Liver (tissue), 9 donors: Measurements from ENCODE around the gene MEG3. TPM values are rescaled to one million over a fixed set of nuclear protein-coding genes. Genes with fewer than 3 reads are reported as not detected.

Experiments used
- DNase-seq: peaks from one replicate; pipeline ENCODE4 v3.0.0-alpha.2; 2017; ENCODE audit warnings: low spot score
- H3K27ac ChIP-seq, 2 donors: one replicate each; pipeline ENCODE4 v1.7.0; 2013; ENCODE audit warnings: inconsistent platforms in 2 of 2, low read length in 2 of 2, control low read depth in 1 of 2, low read depth in 1 of 2, mild to moderate bottlenecking in 1 of 2
- H3K27me3 ChIP-seq, 4 donors: one replicate each; pipeline versions ENCODE4 v1.6.1 to v1.7.0; 2013; ENCODE audit warnings: low read length in 3 of 4, inconsistent platforms in 1 of 4, mild to moderate bottlenecking in 1 of 4, moderate library complexity in 1 of 4; ENCODE audit not compliant: control insufficient read depth in 4 of 4, insufficient read depth in 4 of 4
- H3K36me3 ChIP-seq, 4 donors: one replicate each; pipeline versions ENCODE4 v1.6.1 to v1.7.0; 2013; ENCODE audit warnings: low read length in 3 of 4, mild to moderate bottlenecking in 3 of 4, low read depth in 1 of 4, moderate library complexity in 1 of 4; ENCODE audit not compliant: control insufficient read depth in 4 of 4, insufficient read depth in 3 of 4
- H3K4me1 ChIP-seq, 4 donors: one replicate each; pipeline versions ENCODE4 v1.6.1 to v1.7.0; 2013; ENCODE audit warnings: low read length in 3 of 4, mild to moderate bottlenecking in 3 of 4, moderate library complexity in 1 of 4; ENCODE audit not compliant: control insufficient read depth in 4 of 4, insufficient read depth in 4 of 4
- H3K4me3 ChIP-seq, 3 donors: one replicate each; pipeline versions ENCODE4 v1.6.1 to v1.7.0; 2013; ENCODE audit warnings: low read length in 3 of 3, control low read depth in 1 of 3, low read depth in 1 of 3, mild to moderate bottlenecking in 1 of 3
- H3K9ac ChIP-seq, 2 donors: one replicate each; pipeline ENCODE4 v1.7.0; 2013; ENCODE audit warnings: low read length in 2 of 2, mild to moderate bottlenecking in 2 of 2, moderate library complexity in 2 of 2, control low read depth in 1 of 2, low read depth in 1 of 2
- H3K9me3 ChIP-seq, 4 donors: one replicate each; pipeline versions ENCODE4 v1.6.1 to v1.7.0; 2013; ENCODE audit warnings: low read length in 3 of 4; ENCODE audit not compliant: control insufficient read depth in 4 of 4
- EGR1 ChIP-seq, 2 donors: IDR thresholded peaks; 2 replicates each; pipeline ENCODE4 v1.6.1; 2016 to 2018; ENCODE audit warnings: antibody characterized with exemption in 2 of 2, low read depth in 2 of 2
- FOXA1 ChIP-seq: IDR thresholded peaks from 2 replicates; pipeline ENCODE4 v1.6.1; 2016; ENCODE audit warnings: antibody characterized with exemption
- FOXA2 ChIP-seq: IDR thresholded peaks from 2 replicates; pipeline ENCODE4 v1.6.1; 2016; ENCODE audit warnings: antibody characterized with exemption
- GABPA ChIP-seq, 2 donors: IDR thresholded peaks in 1 of 2; conservative IDR thresholded peaks in 1 of 2; 2 replicates each; pipeline ENCODE4 v1.6.1; 2016; ENCODE audit warnings: antibody characterized with exemption in 2 of 2, mild to moderate bottlenecking in 1 of 2, moderate library complexity in 1 of 2
- HNF4A ChIP-seq, 2 donors: conservative IDR thresholded peaks; 2 replicates each; pipeline ENCODE4 v1.6.1; 2016; ENCODE audit warnings: antibody characterized with exemption in 2 of 2, mild to moderate bottlenecking in 2 of 2
- JUND ChIP-seq, 2 donors: IDR thresholded peaks; 2 replicates each; pipeline ENCODE4 v1.6.1; 2016; ENCODE audit warnings: antibody characterized with exemption in 2 of 2
- TAF1 ChIP-seq: conservative IDR thresholded peaks from 2 replicates; pipeline ENCODE4 v1.6.1; 2016; ENCODE audit warnings: antibody characterized with exemption, mild to moderate bottlenecking
- YY1 ChIP-seq: IDR thresholded peaks from 2 replicates; pipeline ENCODE4 v1.6.1; 2016; ENCODE audit warnings: antibody characterized with exemption, mild to moderate bottlenecking
- WGBS: extraction: QIAGEN DNeasy Blood & Tissue Kit; methylation state at CpG from one replicate; pipeline ENCODE4 v1.1.7; 2013; 5-methylcytosine and 5-hydroxymethylcytosine counted together
- polyA plus RNA-seq, 2 donors: library from polyadenylated mRNA; stranded (reverse) in 1 of 2; unstranded in 1 of 2; fragments of 200-250 nt in 1 of 2; fragments of >200 nt in 1 of 2; fragmentation: Nextera tagmentation in 1 of 2; extraction: Ambion mirVana in 1 of 2; gene quantifications; one replicate each; pipeline versions ENCODE4 v1.2.1 to v1.2.3, GENCODE V29; 2013 to 2015
- total RNA-seq, 2 donors: library from RNA; depleted of rRNA; stranded (reverse); fragments of >200 nt; gene quantifications; one replicate each; pipeline ENCODE4 v1.2.3, GENCODE V29; 2014
- TF ChIP-seq, protein P1 (sequence below): IDR thresholded peaks from 2 replicates; pipeline ENCODE4 v1.6.1; 2016; ENCODE audit warnings: antibody characterized with exemption
- TF ChIP-seq, protein P2 (sequence below): IDR thresholded peaks from 2 replicates; pipeline ENCODE4 v1.6.1; 2016; ENCODE audit warnings: antibody characterized with exemption, mild to moderate bottlenecking
- TF ChIP-seq, protein P3 (sequence below): IDR thresholded peaks from 2 replicates; pipeline ENCODE4 v1.6.1; 2016; ENCODE audit warnings: antibody characterized with exemption
- TF ChIP-seq, protein P4 (sequence below): IDR thresholded peaks from 2 replicates; pipeline ENCODE4 v1.6.1; 2016; ENCODE audit warnings: antibody characterized with exemption
- TF ChIP-seq, protein P5 (sequence below): fragments of 150-350 bp; IDR thresholded peaks from 2 replicates; pipeline ENCODE4 v1.5.1; 2017; ENCODE audit warnings: improper control_type of control experiment, low read depth, low read length; ENCODE audit not compliant: missing input control
- donor health status: healthy.
- donor health status: healthy.
- donor health status: healthy.
- donor health status: healthy.
- donor health status: healthy.

MEG3 gene
- total and polyA plus RNA-seq, 4 donors, result 12.3 to 485 (median 23.1) TPM

DNA sequence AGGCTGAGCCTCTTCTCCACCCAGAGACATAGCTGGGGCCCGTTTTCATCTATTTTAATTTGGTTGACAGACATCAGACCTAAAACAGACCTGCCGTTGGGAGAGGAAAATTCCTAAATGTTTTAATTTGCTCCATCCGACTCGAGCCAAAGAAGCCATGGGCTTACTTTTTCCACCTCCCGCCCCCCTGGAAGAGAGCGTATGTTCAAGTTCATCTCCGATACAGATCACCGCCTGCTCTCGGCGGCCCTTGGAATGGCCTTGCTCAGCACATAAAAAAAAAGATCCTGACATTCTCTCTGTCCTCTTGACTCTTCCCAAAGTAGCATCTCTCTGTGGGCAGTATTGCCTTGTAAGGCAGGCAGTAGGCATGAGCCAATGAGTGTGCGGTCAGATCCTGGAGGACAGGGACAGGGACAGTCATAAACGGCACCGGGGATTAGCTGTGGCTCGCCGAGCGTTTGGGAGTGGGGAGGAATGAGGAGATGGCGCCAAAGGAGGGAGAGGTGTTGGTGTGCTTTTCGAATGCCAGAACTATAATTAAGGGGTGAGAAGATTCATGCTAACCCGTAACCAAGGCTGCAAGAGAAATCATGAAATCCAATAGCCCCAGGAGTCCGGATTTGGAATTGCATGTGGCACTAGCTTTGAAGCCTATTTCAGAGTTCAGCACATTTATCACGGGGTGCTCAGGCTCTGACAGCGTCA, 47.9 kb upstream of the MEG3 start:
- DNase-seq, result no peak
- 84% methylated on average over 22 of the region's 22 CpGs for WGBS
- Histone ChIP-seq H3K4me1 (no peaks in the 10 kb centered on the region), H3K4me3 (no peak overlapping the region), H3K27ac (no peak overlapping the region), H3K27me3 (peaks cover 0 to 2% (median 0%) of the 10 kb centered on the region in 4 donors), H3K36me3 (no peaks in the 10 kb centered on the region), H3K9me3 (no peaks in the 10 kb centered on the region), H3K9ac (no peak overlapping the region)
- no peak for TF ChIP-seq JUND (IDR thresholded peaks at IDR 0.05)
- TF ChIP-seq, protein P1, sequence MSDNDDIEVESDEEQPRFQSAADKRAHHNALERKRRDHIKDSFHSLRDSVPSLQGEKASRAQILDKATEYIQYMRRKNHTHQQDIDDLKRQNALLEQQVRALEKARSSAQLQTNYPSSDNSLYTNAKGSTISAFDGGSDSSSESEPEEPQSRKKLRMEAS, result no peak
- no peak for TF ChIP-seq FOXA2
- TF ChIP-seq, protein P2, sequence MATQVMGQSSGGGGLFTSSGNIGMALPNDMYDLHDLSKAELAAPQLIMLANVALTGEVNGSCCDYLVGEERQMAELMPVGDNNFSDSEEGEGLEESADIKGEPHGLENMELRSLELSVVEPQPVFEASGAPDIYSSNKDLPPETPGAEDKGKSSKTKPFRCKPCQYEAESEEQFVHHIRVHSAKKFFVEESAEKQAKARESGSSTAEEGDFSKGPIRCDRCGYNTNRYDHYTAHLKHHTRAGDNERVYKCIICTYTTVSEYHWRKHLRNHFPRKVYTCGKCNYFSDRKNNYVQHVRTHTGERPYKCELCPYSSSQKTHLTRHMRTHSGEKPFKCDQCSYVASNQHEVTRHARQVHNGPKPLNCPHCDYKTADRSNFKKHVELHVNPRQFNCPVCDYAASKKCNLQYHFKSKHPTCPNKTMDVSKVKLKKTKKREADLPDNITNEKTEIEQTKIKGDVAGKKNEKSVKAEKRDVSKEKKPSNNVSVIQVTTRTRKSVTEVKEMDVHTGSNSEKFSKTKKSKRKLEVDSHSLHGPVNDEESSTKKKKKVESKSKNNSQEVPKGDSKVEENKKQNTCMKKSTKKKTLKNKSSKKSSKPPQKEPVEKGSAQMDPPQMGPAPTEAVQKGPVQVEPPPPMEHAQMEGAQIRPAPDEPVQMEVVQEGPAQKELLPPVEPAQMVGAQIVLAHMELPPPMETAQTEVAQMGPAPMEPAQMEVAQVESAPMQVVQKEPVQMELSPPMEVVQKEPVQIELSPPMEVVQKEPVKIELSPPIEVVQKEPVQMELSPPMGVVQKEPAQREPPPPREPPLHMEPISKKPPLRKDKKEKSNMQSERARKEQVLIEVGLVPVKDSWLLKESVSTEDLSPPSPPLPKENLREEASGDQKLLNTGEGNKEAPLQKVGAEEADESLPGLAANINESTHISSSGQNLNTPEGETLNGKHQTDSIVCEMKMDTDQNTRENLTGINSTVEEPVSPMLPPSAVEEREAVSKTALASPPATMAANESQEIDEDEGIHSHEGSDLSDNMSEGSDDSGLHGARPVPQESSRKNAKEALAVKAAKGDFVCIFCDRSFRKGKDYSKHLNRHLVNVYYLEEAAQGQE, result no peak
- no peak for TF ChIP-seq YY1

DNA sequence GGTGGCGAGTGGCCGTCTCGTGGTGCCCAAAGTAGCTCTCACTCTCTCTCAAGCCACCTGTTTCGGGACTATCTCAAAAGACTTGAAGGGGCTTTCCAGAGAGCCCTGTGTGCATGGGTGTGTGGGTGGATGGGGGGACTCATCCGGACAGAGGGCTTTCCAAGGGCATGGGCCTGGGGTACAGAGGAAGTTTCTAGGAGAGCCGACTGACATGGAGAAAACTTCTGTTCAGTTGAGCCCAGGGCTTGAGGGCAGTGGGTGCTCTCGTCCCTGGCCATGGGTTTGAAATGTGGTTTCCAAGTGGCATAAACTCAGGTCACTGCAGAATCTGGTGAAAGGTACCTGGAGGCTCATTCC, 47.4 kb upstream of the MEG3 start:
- TF ChIP-seq JUND (IDR thresholded peaks at IDR 0.05) (no peak), FOXA2 (no peak), HNF4A (conservative IDR thresholded peaks at IDR 0.05) (no peak)
- TF ChIP-seq, protein P3, sequence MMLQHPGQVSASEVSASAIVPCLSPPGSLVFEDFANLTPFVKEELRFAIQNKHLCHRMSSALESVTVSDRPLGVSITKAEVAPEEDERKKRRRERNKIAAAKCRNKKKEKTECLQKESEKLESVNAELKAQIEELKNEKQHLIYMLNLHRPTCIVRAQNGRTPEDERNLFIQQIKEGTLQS, result no peak
- DNase-seq, result no peak
- WGBS, result 90% methylated on average over 7 of the region's 7 CpGs

DNA sequence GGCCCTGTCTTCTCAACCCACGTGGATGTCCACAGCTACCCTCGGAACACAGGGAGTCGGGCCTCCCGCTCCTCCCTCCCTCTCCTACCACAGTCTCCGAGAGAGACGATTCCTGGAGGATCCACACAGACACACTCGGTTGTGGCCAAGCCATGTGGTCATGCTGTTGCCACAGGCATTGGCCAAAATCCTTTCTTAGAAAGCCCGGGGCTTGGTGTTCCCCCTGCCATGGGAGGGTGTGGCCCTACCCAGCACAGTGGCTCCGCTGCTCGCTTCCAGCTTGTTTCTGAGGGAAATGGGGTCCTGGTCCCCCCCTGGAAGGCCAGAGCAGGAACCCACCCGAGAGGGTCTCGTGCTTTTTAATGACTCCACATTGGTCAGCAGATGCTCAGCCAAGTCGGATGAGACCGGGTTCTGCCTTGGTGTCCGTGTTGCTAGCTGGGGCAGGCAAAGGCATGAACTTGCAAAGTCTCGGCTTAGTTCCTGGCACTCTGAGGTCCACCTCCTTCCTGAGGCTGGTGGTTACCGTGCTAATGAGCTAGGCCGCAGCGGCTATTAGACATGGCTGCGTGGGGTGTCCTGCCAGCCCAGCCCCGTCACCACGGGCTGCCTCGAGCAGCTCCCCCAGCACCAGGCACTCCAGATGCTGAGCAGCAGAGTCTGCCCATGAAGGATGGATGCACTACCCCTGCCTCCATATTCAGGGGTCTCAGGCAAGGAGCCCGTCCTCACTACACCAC, 46.8 kb upstream of the MEG3 start:
- H3K27ac ChIP-seq, result no peak overlapping the region
- no peaks in the 10 kb centered on the region for H3K36me3 ChIP-seq
- DNase-seq, result no peak
- no peaks in the 10 kb centered on the region for H3K4me1 ChIP-seq
- peaks cover 0 to 2% (median 0%) of the 10 kb centered on the region in 4 donors for H3K27me3 ChIP-seq
- H3K9me3 ChIP-seq, result no peaks in the 10 kb centered on the region
- no peak overlapping the region for H3K4me3 ChIP-seq
- whole genome bisulfite sequencing, result 90% methylated on average over 24 of the region's 24 CpGs
- H3K9ac ChIP-seq, result no peak overlapping the region
- TF ChIP-seq TAF1, result no peak
- TF ChIP-seq HNF4A (conservative IDR thresholded peaks at IDR 0.05), result no peak
- no peak for TF ChIP-seq GABPA (IDR thresholded peaks at IDR 0.05 in 1 of 2, conservative IDR thresholded peaks at IDR 0.05 in 1 of 2)
- TF ChIP-seq, protein P4, sequence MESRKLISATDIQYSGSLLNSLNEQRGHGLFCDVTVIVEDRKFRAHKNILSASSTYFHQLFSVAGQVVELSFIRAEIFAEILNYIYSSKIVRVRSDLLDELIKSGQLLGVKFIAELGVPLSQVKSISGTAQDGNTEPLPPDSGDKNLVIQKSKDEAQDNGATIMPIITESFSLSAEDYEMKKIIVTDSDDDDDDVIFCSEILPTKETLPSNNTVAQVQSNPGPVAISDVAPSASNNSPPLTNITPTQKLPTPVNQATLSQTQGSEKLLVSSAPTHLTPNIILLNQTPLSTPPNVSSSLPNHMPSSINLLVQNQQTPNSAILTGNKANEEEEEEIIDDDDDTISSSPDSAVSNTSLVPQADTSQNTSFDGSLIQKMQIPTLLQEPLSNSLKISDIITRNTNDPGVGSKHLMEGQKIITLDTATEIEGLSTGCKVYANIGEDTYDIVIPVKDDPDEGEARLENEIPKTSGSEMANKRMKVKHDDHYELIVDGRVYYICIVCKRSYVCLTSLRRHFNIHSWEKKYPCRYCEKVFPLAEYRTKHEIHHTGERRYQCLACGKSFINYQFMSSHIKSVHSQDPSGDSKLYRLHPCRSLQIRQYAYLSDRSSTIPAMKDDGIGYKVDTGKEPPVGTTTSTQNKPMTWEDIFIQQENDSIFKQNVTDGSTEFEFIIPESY, result no peak
- TF ChIP-seq JUND (IDR thresholded peaks at IDR 0.05), result no peak
- TF ChIP-seq, protein P3, result no peak
- TF ChIP-seq, protein P1, result no peak
- TF ChIP-seq FOXA1, result no peak
- no peak for TF ChIP-seq FOXA2
- no peak for TF ChIP-seq EGR1 (IDR thresholded peaks at IDR 0.05; ENCODE audit: low read depth in 2 of 2)
- TF ChIP-seq, protein P5, sequence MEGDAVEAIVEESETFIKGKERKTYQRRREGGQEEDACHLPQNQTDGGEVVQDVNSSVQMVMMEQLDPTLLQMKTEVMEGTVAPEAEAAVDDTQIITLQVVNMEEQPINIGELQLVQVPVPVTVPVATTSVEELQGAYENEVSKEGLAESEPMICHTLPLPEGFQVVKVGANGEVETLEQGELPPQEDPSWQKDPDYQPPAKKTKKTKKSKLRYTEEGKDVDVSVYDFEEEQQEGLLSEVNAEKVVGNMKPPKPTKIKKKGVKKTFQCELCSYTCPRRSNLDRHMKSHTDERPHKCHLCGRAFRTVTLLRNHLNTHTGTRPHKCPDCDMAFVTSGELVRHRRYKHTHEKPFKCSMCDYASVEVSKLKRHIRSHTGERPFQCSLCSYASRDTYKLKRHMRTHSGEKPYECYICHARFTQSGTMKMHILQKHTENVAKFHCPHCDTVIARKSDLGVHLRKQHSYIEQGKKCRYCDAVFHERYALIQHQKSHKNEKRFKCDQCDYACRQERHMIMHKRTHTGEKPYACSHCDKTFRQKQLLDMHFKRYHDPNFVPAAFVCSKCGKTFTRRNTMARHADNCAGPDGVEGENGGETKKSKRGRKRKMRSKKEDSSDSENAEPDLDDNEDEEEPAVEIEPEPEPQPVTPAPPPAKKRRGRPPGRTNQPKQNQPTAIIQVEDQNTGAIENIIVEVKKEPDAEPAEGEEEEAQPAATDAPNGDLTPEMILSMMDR, result no peak

More for the DNA sequence above, 47.4 kb upstream of the MEG3 start:
- Histone ChIP-seq H3K4me1 (no peaks in the 10 kb centered on the region), H3K9ac (no peak overlapping the region), H3K27ac (no peak overlapping the region), H3K9me3 (no peaks in the 10 kb centered on the region), H3K36me3 (no peaks in the 10 kb centered on the region), H3K27me3 (peaks cover 0 to 2% (median 0%) of the 10 kb centered on the region in 4 donors), H3K4me3 (no peak overlapping the region)
